MG63 (cell line): ENCODE results near the gene SAMSN1. TPM values are rescaled to one million over a fixed set of nuclear protein-coding genes. Genes with fewer than 3 reads are reported as not detected.

Source experiments
- DNase-seq: peaks from one replicate; pipeline ENCODE4 v3.0.0-alpha.2; 2020
- H3K27me3 ChIP-seq: fragments of 250-450 bp; sonication (Bioruptor Pico); 2 replicates; pipeline ENCODE4 v1.5.1; 2020; ENCODE audit warnings: mild to moderate bottlenecking, moderate library complexity
- H3K36me3 ChIP-seq: fragments of 250-450 bp; sonication (Bioruptor Pico); 2 replicates; pipeline ENCODE4 v1.5.1; 2020; ENCODE audit warnings: mild to moderate bottlenecking, moderate library complexity
- H3K4me3 ChIP-seq: fragments of 250-450 bp; sonication (Bioruptor Pico); 2 replicates; pipeline ENCODE4 v1.5.1; 2020; ENCODE audit warnings: mild to moderate bottlenecking, moderate library complexity
- H3K9me3 ChIP-seq: fragments of 250-450 bp; sonication (Bioruptor Pico); 2 replicates; pipeline ENCODE4 v1.5.1; 2020; ENCODE audit warnings: mild to moderate bottlenecking, moderate library complexity
- total RNA-seq: library from RNA; depleted of rRNA; stranded (reverse); fragments of >200 nt; shearing (Covaris generic); gene quantifications from 2 replicates; pipeline ENCODE4 v1.2.3, GENCODE V29; 2014; ENCODE audit warnings: low replicate concordance

SAMSN1 gene
- total RNA-seq, 1 experiment from 2014 or later, result not detected

GRCh38 chr21:14480411-14481031 is 65.6 kb downstream of the SAMSN1 start:
- Histone ChIP-seq H3K27me3 (no peaks in the 10 kb centered on the region), H3K4me3 (no peak overlapping the region), H3K36me3 (no peaks in the 10 kb centered on the region), H3K9me3 (no peaks in the 10 kb centered on the region)
- no peak for DNase-seq

GRCh38 chr21:14479241-14479786 is 66.8 kb downstream of the SAMSN1 start:
- Histone ChIP-seq H3K27me3 (no peaks in the 10 kb centered on the region), H3K36me3 (no peaks in the 10 kb centered on the region), H3K9me3 (no peaks in the 10 kb centered on the region), H3K4me3 (no peak overlapping the region)
- no peak for DNase-seq

GRCh38 chr21:14477841-14478240 is 68.3 kb downstream of the SAMSN1 start:
- DNase-seq, result no peak
- Histone ChIP-seq H3K27me3 (no peaks in the 10 kb centered on the region), H3K4me3 (no peak overlapping the region)

GRCh38 chr21:14477133-14477532 is 69.0 kb downstream of the SAMSN1 start:
- no peak for DNase-seq
- Histone ChIP-seq H3K36me3 (no peaks in the 10 kb centered on the region), H3K9me3 (no peaks in the 10 kb centered on the region), H3K4me3 (no peak overlapping the region), H3K27me3 (no peaks in the 10 kb centered on the region)

More at GRCh38 chr21:14477841-14478240, 68.3 kb downstream of the SAMSN1 start:
- H3K9me3 ChIP-seq, result no peaks in the 10 kb centered on the region
- no peaks in the 10 kb centered on the region for H3K36me3 ChIP-seq

- Histone ChIP-seq H3K4me3 (no peak overlapping the region), H3K27me3 (no peaks in the 10 kb centered on the region), H3K9me3 (no peaks in the 10 kb centered on the region), H3K36me3 (no peaks in the 10 kb centered on the region)
- DNase-seq, result no peak
Observed at GRCh38 chr21:14474995-14475394, 71.1 kb downstream of the SAMSN1 start.

- Histone ChIP-seq H3K4me3 (no peak overlapping the region), H3K36me3 (no peaks in the 10 kb centered on the region), H3K9me3 (no peaks in the 10 kb centered on the region), H3K27me3 (no peaks in the 10 kb centered on the region)
- no peak for DNase-seq
Observed at GRCh38 chr21:14469641-14470040, 76.5 kb downstream of the SAMSN1 start.

GRCh38 chr21:14466715-14467114 is 79.4 kb downstream of the SAMSN1 start:
- Histone ChIP-seq H3K9me3 (no peaks in the 10 kb centered on the region), H3K36me3 (no peaks in the 10 kb centered on the region)

GRCh38 chr21:14457762-14458161 is 88.4 kb downstream of the SAMSN1 start:
- no peak for DNase-seq
- Histone ChIP-seq H3K4me3 (no peak overlapping the region), H3K27me3 (no peaks in the 10 kb centered on the region), H3K9me3 (no peaks in the 10 kb centered on the region), H3K36me3 (no peaks in the 10 kb centered on the region)

More at GRCh38 chr21:14466715-14467114, 79.4 kb downstream of the SAMSN1 start:
- no peak overlapping the region for H3K4me3 ChIP-seq
- no peaks in the 10 kb centered on the region for H3K27me3 ChIP-seq
- no peak for DNase-seq

- H3K36me3 ChIP-seq, result no peaks in the 10 kb centered on the region
- H3K27me3 ChIP-seq, result no peaks in the 10 kb centered on the region
- no peaks in the 10 kb centered on the region for H3K9me3 ChIP-seq
- no peak for DNase-seq
- H3K4me3 ChIP-seq, result no peak overlapping the region
Observed at GRCh38 chr21:14456911-14457310, 89.2 kb downstream of the SAMSN1 start.

GRCh38 chr21:14454016-14455009 is 91.8 kb downstream of the SAMSN1 start:
- DNase-seq, result no peak
- no peaks in the 10 kb centered on the region for H3K9me3 ChIP-seq

GRCh38 chr21:14453339-14454015 is 92.6 kb downstream of the SAMSN1 start:
- no peaks in the 10 kb centered on the region for H3K36me3 ChIP-seq
- H3K4me3 ChIP-seq, result no peak overlapping the region
- no peak for DNase-seq
- no peaks in the 10 kb centered on the region for H3K9me3 ChIP-seq
- H3K27me3 ChIP-seq, result no peaks in the 10 kb centered on the region

More at GRCh38 chr21:14454016-14455009, 91.8 kb downstream of the SAMSN1 start:
- Histone ChIP-seq H3K27me3 (no peaks in the 10 kb centered on the region), H3K36me3 (no peaks in the 10 kb centered on the region), H3K4me3 (no peak overlapping the region)

- Histone ChIP-seq H3K36me3 (no peaks in the 10 kb centered on the region), H3K9me3 (no peaks in the 10 kb centered on the region), H3K4me3 (no peak overlapping the region), H3K27me3 (no peaks in the 10 kb centered on the region)
- no peak for DNase-seq
Observed at GRCh38 chr21:14452727-14453241, 93.3 kb downstream of the SAMSN1 start.

- Histone ChIP-seq H3K27me3 (no peaks in the 10 kb centered on the region), H3K9me3 (no peaks in the 10 kb centered on the region), H3K4me3 (no peak overlapping the region), H3K36me3 (no peaks in the 10 kb centered on the region)
- no peak for DNase-seq
Observed at GRCh38 chr21:14452031-14452726, 93.9 kb downstream of the SAMSN1 start.

- no peaks in the 10 kb centered on the region for H3K36me3 ChIP-seq
- no peaks in the 10 kb centered on the region for H3K27me3 ChIP-seq
- DNase-seq, result no peak
- H3K4me3 ChIP-seq, result no peak overlapping the region
- no peaks in the 10 kb centered on the region for H3K9me3 ChIP-seq
Observed at GRCh38 chr21:14451546-14451945, 94.6 kb downstream of the SAMSN1 start.

- DNase-seq, result no peak
- Histone ChIP-seq H3K9me3 (no peaks in the 10 kb centered on the region), H3K4me3 (no peak overlapping the region), H3K36me3 (no peaks in the 10 kb centered on the region), H3K27me3 (no peaks in the 10 kb centered on the region)
Observed at GRCh38 chr21:14448784-14449183, 97.3 kb downstream of the SAMSN1 start.

GRCh38 chr21:14438211-14438610 is 107.9 kb downstream of the SAMSN1 start:
- Histone ChIP-seq H3K27me3 (no peaks in the 10 kb centered on the region), H3K9me3 (no peaks in the 10 kb centered on the region), H3K36me3 (no peaks in the 10 kb centered on the region), H3K4me3 (no peak overlapping the region)
- no peak for DNase-seq
